ENCODE measurements around the gene KHDC3L. TPM values are rescaled to one million over a fixed set of nuclear protein-coding genes. Genes with fewer than 3 reads are reported as not detected.

The KHDC3L gene
- total RNA-seq (2014; rRNA removed; shearing (Covaris generic)): not detected in 2 replicates

GRCh38 chr6:73362358-73362757 lies at the start of gene KHDC3L:
Gene KHDC3L (plus strand): TSS chr6:73362658. CDS start chr6:73362730, 72 bp downstream.
- no peak for DNase-seq (ENCODE audit: low read depth)

- no peak for DNase-seq (ENCODE audit: low read depth)
These were observed 47.6 kb upstream of the KHDC3L start for GRCh38 chr6:73314577-73315492.

GRCh38 chr6:73323323-73323722 lies 39.1 kb upstream of the KHDC3L start:
- no peak for DNase-seq (ENCODE audit: low read depth)

GRCh38 chr6:73325656-73326055 lies 36.8 kb upstream of the KHDC3L start:
- no peak for DNase-seq (ENCODE audit: low read depth)

- DNase-seq (ENCODE audit: low read depth): no peak
These were observed 33.7 kb upstream of the KHDC3L start for GRCh38 chr6:73328790-73329189.

GRCh38 chr6:73329201-73329600 lies 33.3 kb upstream of the KHDC3L start:
- no peak for DNase-seq (ENCODE audit: low read depth)

- DNase-seq (ENCODE audit: low read depth): no peak
These were observed 23.1 kb upstream of the KHDC3L start for GRCh38 chr6:73339340-73339739.

GRCh38 chr6:73340048-73340447 lies 22.4 kb upstream of the KHDC3L start:
- DNase-seq (ENCODE audit: low read depth): no peak

GRCh38 chr6:73341335-73341734 lies 21.1 kb upstream of the KHDC3L start:
- DNase-seq (ENCODE audit: low read depth): no peak

- DNase-seq (ENCODE audit: low read depth): no peak
These were observed 20.3 kb upstream of the KHDC3L start for GRCh38 chr6:73342174-73342573.

GRCh38 chr6:73343164-73343563 lies 19.3 kb upstream of the KHDC3L start:
- DNase-seq (ENCODE audit: low read depth): no peak

- DNase-seq (ENCODE audit: low read depth): no peak
These were observed 13.8 kb upstream of the KHDC3L start for GRCh38 chr6:73348550-73349204.

- DNase-seq (ENCODE audit: low read depth): no peak
These were observed 13.1 kb upstream of the KHDC3L start for GRCh38 chr6:73349311-73349710.

- DNase-seq (ENCODE audit: low read depth): no peak
These were observed 8.5 kb upstream of the KHDC3L start, which contains the start of gene DPPA5 for GRCh38 chr6:73353636-73354593. Gene DPPA5 (minus strand): TSS chr6:73354276. CDS start chr6:73354225, 51 bp downstream.

- no peak for DNase-seq (ENCODE audit: low read depth)
These were observed 545 bp downstream of the KHDC3L start for GRCh38 chr6:73362869-73363536.

GRCh38 chr6:73363537-73363875 lies 1.0 kb downstream of the KHDC3L start:
- no peak for DNase-seq (ENCODE audit: low read depth)

GRCh38 chr6:73364121-73364520 lies 1.7 kb downstream of the KHDC3L start:
- no peak for DNase-seq (ENCODE audit: low read depth)

- DNase-seq (ENCODE audit: low read depth): no peak
These were observed 2.1 kb downstream of the KHDC3L start for GRCh38 chr6:73364549-73364948.

- no peak for DNase-seq (ENCODE audit: low read depth)
These were observed 5.4 kb downstream of the KHDC3L start for GRCh38 chr6:73367761-73368355.

GRCh38 chr6:73368675-73369074 lies 6.2 kb downstream of the KHDC3L start:
- DNase-seq (ENCODE audit: low read depth): no peak

- DNase-seq (ENCODE audit: low read depth): no peak
These were observed 6.7 kb downstream of the KHDC3L start for GRCh38 chr6:73369157-73369556.
